Fibroblast of gingiva (primary cell): ENCODE results near the gene RAPGEF1.
"Not testable (repeated sequence)": the region's sequence is repeated elsewhere in the genome, so short reads cannot be mapped to it uniquely, and the experiment has no call there.

ENCODE experiments used
- DNase-seq: peaks from one replicate; pipeline ENCODE4 v3.0.0-alpha.2; 2011; ENCODE audit warnings: low read depth

The RAPGEF1 gene

GRCh38 chr9:131727795-131728545, 11.9 kb downstream of the RAPGEF1 start:
- no peak for DNase-seq

- DNase-seq = no peak
Measured at GRCh38 chr9:131727184-131727759, 12.6 kb downstream of the RAPGEF1 start.

GRCh38 chr9:131724683-131725082, 15.2 kb downstream of the RAPGEF1 start:
- no peak for DNase-seq

GRCh38 chr9:131723632-131724031, 16.2 kb downstream of the RAPGEF1 start:
- DNase-seq = no peak

- DNase-seq = no peak
Measured at GRCh38 chr9:131722255-131722654, 17.6 kb downstream of the RAPGEF1 start.

- DNase-seq = no peak
Measured at GRCh38 chr9:131721076-131721475, 18.8 kb downstream of the RAPGEF1 start.

- DNase-seq = no peak
Measured at GRCh38 chr9:131720330-131720729, 19.5 kb downstream of the RAPGEF1 start.

GRCh38 chr9:131719262-131719908, 20.5 kb downstream of the RAPGEF1 start:
- DNase-seq = no peak

- DNase-seq = no peak
Measured at GRCh38 chr9:131717719-131718460, 22.0 kb downstream of the RAPGEF1 start.

- DNase-seq = no peak
Measured at GRCh38 chr9:131715906-131716305, 24.0 kb downstream of the RAPGEF1 start.

- no peak for DNase-seq
Measured at GRCh38 chr9:131714821-131715220, 25.1 kb downstream of the RAPGEF1 start.

- DNase-seq = peak; percentile 85
Measured at GRCh38 chr9:131714161-131714646, 25.7 kb downstream of the RAPGEF1 start.

GRCh38 chr9:131713016-131713415, 26.9 kb downstream of the RAPGEF1 start:
- no peak for DNase-seq

- no peak for DNase-seq
Measured at GRCh38 chr9:131712151-131712716, 27.6 kb downstream of the RAPGEF1 start.

GRCh38 chr9:131709771-131710431, 30.0 kb downstream of the RAPGEF1 start:
- DNase-seq = peak; percentile 34

- not testable (repeated sequence) for DNase-seq
Measured at GRCh38 chr9:131709010-131709770, 30.7 kb downstream of the RAPGEF1 start.

GRCh38 chr9:131708226-131709002, 31.5 kb downstream of the RAPGEF1 start:
- DNase-seq = no peak

GRCh38 chr9:131707733-131708157, 32.1 kb downstream of the RAPGEF1 start:
- peak; percentile 75 for DNase-seq

GRCh38 chr9:131707050-131707449, 32.8 kb downstream of the RAPGEF1 start:
- no peak for DNase-seq

- no peak for DNase-seq
Measured at GRCh38 chr9:131706608-131706970, 33.3 kb downstream of the RAPGEF1 start.
